ENCODE results near the gene COL20A1.

Gene COL20A1

GRCh38 chr20:63351811-63352591 is 59.0 kb downstream of the COL20A1 start:
- DNase-seq: no peak

- DNase-seq: no peak
Measured at GRCh38 chr20:63352811-63353221, 59.8 kb downstream of the COL20A1 start.

GRCh38 chr20:63354636-63355350 is 61.8 kb downstream of the COL20A1 start:
- DNase-seq: no peak

- no peak for DNase-seq
Measured at GRCh38 chr20:63355781-63356295, 62.9 kb downstream of the COL20A1 start.

GRCh38 chr20:63356511-63356910 is 63.5 kb downstream of the COL20A1 start:
- DNase-seq: no peak

GRCh38 chr20:63356931-63357879 is 64.2 kb downstream of the COL20A1 start:
- no peak for DNase-seq

- DNase-seq: no peak
Measured at GRCh38 chr20:63357921-63358905, 65.2 kb downstream of the COL20A1 start.

- no peak for DNase-seq
Measured at GRCh38 chr20:63359164-63359934, 66.4 kb downstream of the COL20A1 start.

GRCh38 chr20:63359937-63360849 is 67.2 kb downstream of the COL20A1 start:
- no peak for DNase-seq

- no peak for DNase-seq
Measured at GRCh38 chr20:63360850-63361518, 68.0 kb downstream of the COL20A1 start, which contains the start of gene CHRNA4. Gene CHRNA4 (minus strand): TSS chr20:63361349. CDS start chr20:63361165, 184 bp downstream.

- DNase-seq: no peak
Measured at GRCh38 chr20:63361519-63362435, 68.8 kb downstream of the COL20A1 start.

GRCh38 chr20:63362436-63363009 is 69.5 kb downstream of the COL20A1 start:
- no peak for DNase-seq

- no peak for DNase-seq
Measured at GRCh38 chr20:63363013-63363957, 70.3 kb downstream of the COL20A1 start.

- DNase-seq: no peak
Measured at GRCh38 chr20:63363981-63364561, 71.1 kb downstream of the COL20A1 start.

- DNase-seq: no peak
Measured at GRCh38 chr20:63364801-63365585, 72.0 kb downstream of the COL20A1 start.

All from activated CD8-positive, alpha-beta memory T cell treated with anti-CD3 and anti-CD28 coated beads, Interleukin-2, amount 50 U/mL, for 4 hours (primary cell).